Stimulated activated CD8-positive, alpha-beta memory T cell treated with anti-CD3 and anti-CD28 coated beads, Interleukin-4, amount 100 ng/mL, for 48 hours (primary cell): Measurements from ENCODE around the gene TRIM2.

Source experiments
- DNase-seq: peaks from one replicate; pipeline ENCODE4 v3.0.0-alpha.2; 2020

Gene TRIM2

GRCh38 chr4:153255233-153255632, 51.0 kb downstream of the TRIM2 start:
- no peak for DNase-seq

GRCh38 chr4:153257151-153257620, 52.9 kb downstream of the TRIM2 start:
- DNase-seq: peak; percentile 47

DNA sequence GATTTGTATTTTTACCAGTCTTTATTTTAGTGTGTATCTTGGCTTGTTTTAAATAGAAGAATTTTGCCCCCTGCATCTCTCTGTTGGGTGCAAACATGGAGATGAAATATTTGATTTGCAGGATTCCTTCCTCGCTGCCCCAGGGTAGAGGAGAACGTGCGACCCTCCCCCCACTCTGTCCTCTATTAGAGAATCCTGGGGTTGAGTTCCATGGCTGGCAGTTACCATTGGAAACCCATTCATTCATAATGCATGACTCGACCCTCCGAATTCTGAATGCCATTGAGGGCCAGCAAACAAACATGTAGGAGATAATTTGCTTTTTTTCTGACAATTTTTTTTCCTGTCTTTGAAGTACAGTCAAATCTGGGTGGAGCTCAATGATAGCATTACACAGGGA, 53.7 kb downstream of the TRIM2 start:
- DNase-seq: no peak

DNA sequence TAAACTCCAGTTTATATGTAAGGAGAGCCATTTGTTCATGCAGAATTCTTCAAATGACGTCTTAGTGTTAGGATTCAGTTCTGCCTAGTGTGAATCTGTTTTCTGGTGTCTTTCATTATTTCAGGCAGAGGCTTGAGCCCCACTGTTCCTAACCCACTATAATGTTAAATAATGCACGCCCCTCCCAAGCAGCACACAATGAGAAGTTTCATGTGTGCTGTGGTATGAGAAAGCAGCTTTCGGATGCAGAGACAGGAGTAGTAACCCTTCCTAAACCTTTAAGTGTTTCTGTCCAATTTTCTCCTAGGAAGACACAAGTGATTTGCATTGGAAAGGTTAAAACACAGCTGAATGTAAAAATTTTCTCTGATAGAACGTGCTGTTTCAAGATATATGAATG, 54.5 kb downstream of the TRIM2 start:
- no peak for DNase-seq

GRCh38 chr4:153259661-153260060, 55.4 kb downstream of the TRIM2 start:
- no peak for DNase-seq

DNA sequence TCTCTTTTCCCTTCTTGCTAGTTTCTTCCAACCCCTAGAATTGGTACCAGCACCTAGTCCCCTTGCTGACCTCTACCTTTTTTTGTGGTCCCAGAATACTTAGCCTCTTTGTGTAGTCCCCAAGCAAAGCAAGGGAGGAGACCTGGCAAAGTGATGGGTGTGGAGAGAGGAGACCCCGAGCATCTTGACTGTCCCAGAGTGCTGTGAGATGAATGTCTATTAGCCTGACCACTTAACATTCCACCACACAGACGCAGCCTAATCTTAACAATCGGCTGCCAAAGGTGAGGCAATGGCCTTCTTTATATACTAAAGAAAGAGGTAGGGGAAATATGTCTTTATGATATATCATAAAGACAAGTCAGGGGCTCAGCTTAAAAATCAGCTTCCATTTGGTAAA, 55.9 kb downstream of the TRIM2 start:
- DNase-seq: no peak

- DNase-seq: no peak
These were observed 56.5 kb downstream of the TRIM2 start for GRCh38 chr4:153260553-153261300.

GRCh38 chr4:153261461-153261860, 57.2 kb downstream of the TRIM2 start:
- DNase-seq: no peak

DNA sequence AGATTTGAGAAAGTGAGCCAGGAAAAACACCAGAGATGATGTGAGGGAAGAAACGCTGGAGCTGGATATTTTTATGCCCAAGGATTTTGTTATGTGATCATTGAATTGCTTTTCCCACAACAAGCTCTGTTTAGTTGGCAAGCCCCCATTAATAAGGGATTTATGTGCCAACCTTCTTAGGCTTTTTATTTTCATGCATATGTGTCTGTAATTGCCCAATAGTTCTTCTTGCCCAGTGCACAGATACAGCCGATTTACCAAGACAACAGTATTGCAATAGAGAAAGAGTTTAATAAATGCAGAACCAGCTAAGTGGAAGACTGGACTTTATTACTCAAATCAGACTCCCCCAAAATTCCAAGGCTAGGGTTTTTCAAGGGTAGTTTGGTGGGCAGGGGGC, 57.7 kb downstream of the TRIM2 start:
- no peak for DNase-seq

DNA sequence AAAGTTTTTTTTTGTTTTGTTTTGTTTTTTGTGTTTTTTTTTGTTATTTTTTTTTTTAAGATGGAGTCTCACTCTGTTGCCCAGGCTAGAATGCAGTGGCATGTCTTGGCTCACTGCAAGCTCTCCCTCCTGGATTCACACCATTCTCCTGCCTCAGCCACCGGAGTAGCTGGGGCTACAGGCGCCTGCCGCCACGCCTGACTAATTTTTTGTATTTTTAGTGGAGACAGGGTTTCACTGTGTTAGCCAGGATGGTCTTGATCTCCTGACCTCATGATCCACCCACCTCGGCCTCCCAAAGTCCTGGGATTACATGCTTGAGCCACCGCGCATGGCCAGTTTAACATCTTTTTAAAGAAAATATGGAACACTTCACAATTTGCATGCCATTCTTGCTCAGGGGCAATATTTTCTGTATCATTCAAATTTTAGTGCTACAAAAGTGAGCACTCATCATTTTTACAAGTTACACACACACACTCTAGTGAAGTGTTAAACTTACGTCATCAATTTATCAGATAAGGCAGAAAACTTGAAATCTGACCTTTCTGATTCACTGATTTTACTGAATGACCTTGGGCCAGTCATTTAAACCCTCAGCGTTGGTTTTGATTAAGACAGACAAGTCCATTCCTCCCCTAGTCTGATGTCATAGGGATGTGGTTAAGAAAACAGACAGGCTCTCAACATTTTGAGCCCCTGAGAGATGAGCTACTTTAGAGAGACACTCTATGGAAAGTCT, 61.2 kb downstream of the TRIM2 start:
- no peak for DNase-seq

DNA sequence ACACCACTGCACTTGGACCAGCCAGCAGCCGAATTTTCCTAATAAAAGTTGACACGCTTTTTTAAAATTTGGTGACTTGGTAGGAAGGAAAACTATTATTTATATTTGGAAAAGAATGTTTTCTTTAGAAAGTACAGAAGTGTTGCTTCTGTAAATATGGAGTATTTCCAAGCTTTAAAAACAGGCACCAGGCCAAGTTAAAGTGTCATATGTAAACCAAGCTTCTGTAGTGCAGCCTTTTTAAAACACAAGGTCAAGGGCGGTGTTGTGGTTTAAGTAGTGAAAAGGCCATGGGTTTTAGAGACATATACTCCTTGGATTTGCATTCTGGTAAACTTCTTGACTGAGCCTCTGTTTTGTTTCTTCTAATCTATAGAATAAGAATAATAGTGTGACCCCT, 62.7 kb downstream of the TRIM2 start:
- DNase-seq: no peak

DNA sequence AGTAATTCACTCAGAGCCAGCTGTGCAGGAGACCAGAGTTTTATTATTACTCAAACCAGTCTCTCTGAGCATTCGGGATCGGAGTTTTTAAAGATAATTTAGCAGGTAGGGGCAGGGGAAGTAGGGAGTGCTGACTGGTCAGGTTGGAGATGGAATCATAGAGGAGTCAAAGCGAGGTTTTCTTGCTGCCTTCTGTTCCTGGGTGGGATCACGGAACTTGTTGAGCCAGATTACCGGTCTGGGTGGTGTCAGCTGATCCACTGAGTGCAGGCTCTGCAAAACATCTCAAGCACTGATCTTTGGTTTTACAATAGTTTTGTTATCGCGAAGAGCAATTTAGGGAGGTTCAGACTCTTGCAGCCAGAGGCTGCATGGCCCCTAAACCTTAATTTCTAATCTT, 63.6 kb downstream of the TRIM2 start:
- DNase-seq: no peak

DNA sequence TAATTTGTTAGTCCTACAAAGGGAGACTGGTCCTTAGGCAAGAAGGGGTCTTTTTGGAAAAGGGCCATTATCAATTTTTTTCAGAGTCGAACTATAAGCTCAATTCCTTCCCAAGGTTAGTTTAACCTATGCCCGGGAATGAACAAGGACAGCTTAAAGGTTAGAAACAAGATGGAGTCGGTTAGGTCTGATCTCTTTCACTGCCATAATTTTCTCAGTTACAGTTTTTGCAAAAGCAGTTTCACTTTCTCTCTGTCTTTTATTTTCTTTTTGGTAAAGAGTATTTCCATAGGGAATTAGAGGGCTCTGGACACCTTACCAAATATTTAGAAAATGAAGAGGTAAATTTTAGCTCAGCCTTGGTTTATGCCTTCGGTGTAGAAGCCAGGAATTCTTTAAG, 64.1 kb downstream of the TRIM2 start:
- DNase-seq: no peak

GRCh38 chr4:153269218-153269990, 65.2 kb downstream of the TRIM2 start:
- no peak for DNase-seq

GRCh38 chr4:153270361-153270760, 66.1 kb downstream of the TRIM2 start:
- DNase-seq: no peak

DNA sequence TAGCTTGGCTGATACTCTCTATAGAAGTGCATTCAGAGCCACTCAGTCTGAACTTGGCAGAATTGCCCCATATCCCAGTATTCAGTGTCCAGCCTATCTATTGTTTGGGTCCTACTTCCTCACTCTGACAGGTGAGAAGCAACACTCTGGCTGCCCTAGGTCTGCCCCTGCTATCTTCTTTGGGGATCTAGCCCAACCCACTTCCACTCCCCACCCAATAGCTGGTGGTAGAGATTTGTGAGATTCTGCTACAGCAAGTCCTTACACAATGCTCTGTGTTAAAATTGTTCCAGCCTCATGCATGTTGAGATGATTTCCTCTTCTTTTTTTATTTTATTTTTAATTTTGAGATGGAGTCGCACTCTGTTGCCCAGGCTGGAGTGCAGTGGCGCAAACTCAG, 67.6 kb downstream of the TRIM2 start:
- DNase-seq: no peak

GRCh38 chr4:153273751-153274150, 69.5 kb downstream of the TRIM2 start:
- DNase-seq: no peak

- no peak for DNase-seq
These were observed 70.7 kb downstream of the TRIM2 start for GRCh38 chr4:153274967-153275366.

GRCh38 chr4:153275380-153276276, 71.4 kb downstream of the TRIM2 start:
- no peak for DNase-seq

DNA sequence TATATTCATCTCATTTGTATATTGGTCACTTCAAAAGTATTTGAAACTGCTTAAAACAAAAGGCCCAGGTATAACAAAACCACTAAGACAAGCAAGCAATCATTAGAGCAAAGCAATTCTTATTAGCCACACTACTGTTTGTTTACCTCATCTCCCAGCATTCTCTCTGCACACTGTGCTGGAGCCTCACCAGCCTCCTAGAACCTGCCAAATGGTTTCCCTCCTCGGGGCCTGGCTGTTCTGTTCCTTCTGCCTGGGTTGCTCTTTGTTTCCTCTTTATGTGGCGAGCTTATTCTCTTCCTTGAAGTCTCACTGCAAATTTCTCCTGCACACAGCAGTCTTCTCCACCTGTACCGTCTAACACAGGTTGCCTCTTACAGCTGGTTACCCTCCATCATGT, 72.7 kb downstream of the TRIM2 start:
- DNase-seq: no peak

DNA sequence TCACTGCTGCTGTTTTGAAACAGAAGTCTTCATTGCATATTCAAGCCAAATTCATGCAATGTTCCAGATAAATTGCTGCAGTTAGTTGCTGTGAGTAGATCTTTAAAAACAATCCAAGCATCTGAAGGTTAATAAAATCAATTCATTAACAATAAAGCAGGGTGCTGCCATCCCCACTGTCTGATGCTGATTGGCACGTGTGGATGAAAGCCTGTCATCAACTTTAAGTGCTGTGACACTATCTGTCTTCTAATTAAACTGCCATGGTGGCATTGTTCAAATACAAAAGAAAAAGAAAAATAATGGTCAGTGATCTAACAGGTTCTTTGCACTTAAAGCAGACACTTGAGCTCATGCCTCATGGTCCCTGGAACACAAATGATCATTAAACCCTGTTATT, 77.2 kb downstream of the TRIM2 start:
- DNase-seq: no peak

DNA sequence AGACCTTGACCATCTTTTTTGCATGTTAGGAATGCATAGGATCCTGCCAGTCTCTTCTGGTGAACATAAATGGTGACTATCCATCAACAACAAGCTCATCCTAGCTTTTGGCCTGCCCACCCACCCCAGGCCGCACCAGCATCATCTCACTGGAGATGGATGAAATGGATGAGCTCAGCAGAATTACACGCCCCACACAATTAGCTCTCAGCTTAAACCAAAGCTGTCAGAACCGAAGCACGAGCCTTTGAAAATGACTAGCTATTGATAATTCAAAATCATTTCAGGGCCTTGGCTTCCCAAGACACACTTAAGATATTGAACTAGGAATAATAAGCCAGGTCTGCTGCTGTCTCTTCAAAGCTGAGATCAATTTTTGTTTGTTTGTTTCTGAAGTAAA, 77.8 kb downstream of the TRIM2 start:
- no peak for DNase-seq

DNA sequence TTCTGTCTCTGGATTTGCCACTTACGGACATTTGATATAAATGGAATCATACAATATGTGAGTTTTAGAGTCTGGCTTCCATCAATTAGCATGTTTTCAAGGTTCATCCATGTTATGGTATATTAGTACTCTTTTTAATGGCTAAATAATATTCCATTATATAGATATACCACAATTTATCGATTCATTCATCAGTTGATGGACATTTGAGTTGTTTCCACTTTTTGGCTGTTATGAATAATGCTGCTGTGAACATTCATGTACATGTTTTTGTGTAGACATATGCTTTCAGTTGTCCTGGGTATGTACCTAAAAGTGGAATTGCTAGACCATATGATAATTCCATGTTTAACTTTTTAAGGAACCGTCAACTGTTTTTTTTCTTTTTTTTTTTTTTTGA, 79.0 kb downstream of the TRIM2 start:
- no peak for DNase-seq
